Breast epithelium (tissue), 4 donors: ENCODE results near the gene QTRT2. TPM values are rescaled to one million over a fixed set of nuclear protein-coding genes. Genes with fewer than 3 reads are reported as not detected.

ENCODE experiments used
- DNase-seq, 2 donors: peaks; one replicate each; pipeline ENCODE4 v3.0.0-alpha.2; 2019; ENCODE audit warnings: low spot score in 2 of 2
- H3K27ac ChIP-seq, 2 donors: fragments of 200-600 bp; sonication (generic) in 1 of 2; one replicate each; pipeline ENCODE4 v1.5.1; 2016 to 2019; ENCODE audit warnings: mild to moderate bottlenecking in 1 of 2
- H3K27me3 ChIP-seq, 2 donors: fragments of 200-600 bp; sonication (generic) in 1 of 2; one replicate each; pipeline versions ENCODE4 v1.5.1 to v1.6.0; 2017 to 2019; ENCODE audit warnings: control low read depth in 1 of 2, mild to moderate bottlenecking in 1 of 2
- H3K36me3 ChIP-seq: fragments of 200-600 bp; one replicate; pipeline ENCODE4 v1.5.1; 2019
- H3K4me1 ChIP-seq, 2 donors: fragments of 200-600 bp; sonication (generic); one replicate each; pipeline ENCODE4 v1.5.1; 2016 to 2019; ENCODE audit warnings: control low read depth in 1 of 2
- H3K4me3 ChIP-seq, 3 donors: fragments of 200-600 bp; sonication (generic); 1 replicate in 2 of 3; 2 replicates in 1 of 3; pipeline ENCODE4 v1.5.1; 2016 to 2019; ENCODE audit warnings: mild to moderate bottlenecking in 3 of 3, moderate library complexity in 2 of 3
- H3K9me3 ChIP-seq, 2 donors: fragments of 200-600 bp; sonication (generic) in 1 of 2; one replicate each; pipeline ENCODE4 v1.5.1; 2016 to 2019; ENCODE audit warnings: control low read depth in 1 of 2
- POLR2A ChIP-seq: fragments of 450-650 bp; IDR thresholded peaks from one replicate; pipeline ENCODE4 v1.6.1; 2016; ENCODE audit warnings: antibody characterized with exemption, mild to moderate bottlenecking, moderate library complexity
- POLR2AphosphoS5 ChIP-seq, 3 donors: sonication (generic); formaldehyde crosslinking; IDR thresholded peaks; one replicate each; pipeline ENCODE4 v1.6.1; 2017; ENCODE audit warnings: antibody characterized with exemption in 3 of 3
- intact Hi-C: fragments of 100-400 bp; cut with DNase I; formaldehyde crosslinking; loops from one replicate; pipeline ENCODE4 v1.15.1; 2023; ENCODE audit warnings: low total_unique reads
- total RNA-seq, 3 donors: library from RNA; depleted of rRNA; stranded (reverse); fragments of >200 nt; gene quantifications; one replicate each; pipeline ENCODE4 v1.1.0, GENCODE V29; 2016
- TF ChIP-seq, protein P1 (sequence below), 3 donors: fragments of 450-650 bp; IDR thresholded peaks; one replicate each; pipeline ENCODE4 v1.5.1; 2016 to 2017; ENCODE audit warnings: antibody characterized with exemption in 3 of 3, mild to moderate bottlenecking in 3 of 3, moderate library complexity in 3 of 3

Gene QTRT2
- total RNA-seq, 3 donors from 2014 or later = 11.0 to 25.8 (median 15.1) TPM

DNA sequence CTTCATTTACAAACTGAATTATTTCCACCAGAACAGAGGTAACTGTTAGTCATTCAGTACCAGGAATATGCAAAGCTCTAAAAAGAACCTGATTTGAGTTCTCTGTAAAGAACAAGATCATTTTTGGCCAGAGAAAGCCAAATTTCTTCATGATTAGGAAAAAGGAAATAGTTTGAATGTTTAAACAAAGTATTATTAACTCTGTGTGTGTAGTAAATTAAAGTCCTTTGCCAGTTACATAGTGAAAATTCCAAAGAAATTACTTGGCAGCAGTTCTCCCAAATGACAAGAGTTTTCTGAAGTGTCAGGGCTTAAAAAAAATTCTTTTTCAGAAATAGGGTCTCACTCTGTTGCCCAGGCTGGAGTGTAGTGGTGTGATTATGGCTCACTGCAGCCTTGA is 24.5 kb downstream of the QTRT2 start:
- Histone ChIP-seq H3K36me3 (peaks cover 7% of the 10 kb centered on the region), H3K27ac (no peak overlapping the region), H3K4me1 (no peaks in the 10 kb centered on the region), H3K27me3 (no peaks in the 10 kb centered on the region), H3K9me3 (no peaks in the 10 kb centered on the region), H3K4me3 (no peak overlapping the region)
- DNase-seq = no peak
- intact Hi-C loops = loop anchor here (2.0 kb wide), 1 partner anchor 74 kb away; no protein-coding TSS in a partner anchor
- TF ChIP-seq POLR2A (no peak), POLR2AphosphoS5 (IDR thresholded peaks at IDR 0.05) (no peak)
- TF ChIP-seq, protein P1, sequence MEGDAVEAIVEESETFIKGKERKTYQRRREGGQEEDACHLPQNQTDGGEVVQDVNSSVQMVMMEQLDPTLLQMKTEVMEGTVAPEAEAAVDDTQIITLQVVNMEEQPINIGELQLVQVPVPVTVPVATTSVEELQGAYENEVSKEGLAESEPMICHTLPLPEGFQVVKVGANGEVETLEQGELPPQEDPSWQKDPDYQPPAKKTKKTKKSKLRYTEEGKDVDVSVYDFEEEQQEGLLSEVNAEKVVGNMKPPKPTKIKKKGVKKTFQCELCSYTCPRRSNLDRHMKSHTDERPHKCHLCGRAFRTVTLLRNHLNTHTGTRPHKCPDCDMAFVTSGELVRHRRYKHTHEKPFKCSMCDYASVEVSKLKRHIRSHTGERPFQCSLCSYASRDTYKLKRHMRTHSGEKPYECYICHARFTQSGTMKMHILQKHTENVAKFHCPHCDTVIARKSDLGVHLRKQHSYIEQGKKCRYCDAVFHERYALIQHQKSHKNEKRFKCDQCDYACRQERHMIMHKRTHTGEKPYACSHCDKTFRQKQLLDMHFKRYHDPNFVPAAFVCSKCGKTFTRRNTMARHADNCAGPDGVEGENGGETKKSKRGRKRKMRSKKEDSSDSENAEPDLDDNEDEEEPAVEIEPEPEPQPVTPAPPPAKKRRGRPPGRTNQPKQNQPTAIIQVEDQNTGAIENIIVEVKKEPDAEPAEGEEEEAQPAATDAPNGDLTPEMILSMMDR (IDR thresholded peaks at IDR 0.05) = no peak

DNA sequence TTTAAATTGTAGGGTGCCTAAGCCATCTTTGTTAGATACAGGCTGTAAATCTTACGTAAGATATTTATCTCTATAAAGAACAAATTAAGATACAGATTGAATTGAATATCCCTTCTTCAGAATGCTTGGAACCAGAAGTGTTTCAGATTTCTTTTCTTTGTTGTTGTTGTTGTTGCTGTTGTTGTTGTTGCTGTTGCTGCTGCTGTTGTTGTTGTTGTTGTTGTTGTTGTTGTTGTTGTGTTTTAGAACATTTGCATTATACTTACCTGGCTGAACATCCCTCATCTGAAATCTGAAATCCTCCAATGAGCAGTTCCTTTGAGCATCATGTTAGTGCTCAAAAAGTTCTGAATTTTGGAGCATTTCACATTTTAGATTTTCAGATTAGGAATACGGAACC is 26.6 kb downstream of the QTRT2 start:
- intact Hi-C loops = no loop called here
- no peak for DNase-seq
- Histone ChIP-seq H3K9me3 (no peaks in the 10 kb centered on the region), H3K27ac (no peak overlapping the region), H3K36me3 (no peaks in the 10 kb centered on the region), H3K4me1 (no peaks in the 10 kb centered on the region), H3K4me3 (no peak overlapping the region), H3K27me3 (no peaks in the 10 kb centered on the region)
- TF ChIP-seq, protein P1 (IDR thresholded peaks at IDR 0.05) = no peak
- TF ChIP-seq POLR2A (no peak), POLR2AphosphoS5 (IDR thresholded peaks at IDR 0.05) (no peak)

DNA sequence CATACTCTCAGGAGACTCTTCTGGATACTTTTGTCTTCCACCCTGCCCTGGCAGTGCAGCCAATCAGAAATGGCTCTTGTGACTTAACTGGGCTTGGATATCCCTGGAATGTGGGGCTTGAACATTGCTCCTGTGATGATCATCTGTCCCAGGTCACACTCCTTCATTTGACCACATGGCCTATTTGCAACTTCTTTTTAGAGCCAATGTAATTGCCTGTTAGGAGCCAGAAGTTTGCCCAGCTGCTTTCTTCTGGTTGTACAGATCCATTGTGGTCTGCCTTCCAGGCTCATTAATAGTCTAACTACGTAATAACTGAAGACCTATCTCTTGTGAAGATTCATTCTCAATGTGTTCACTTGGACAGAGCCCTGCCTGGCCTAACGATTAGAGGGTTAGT is 29.8 kb downstream of the QTRT2 start:
- H3K4me3 ChIP-seq = no peak overlapping the region
- H3K36me3 ChIP-seq = no peaks in the 10 kb centered on the region
- TF ChIP-seq, protein P1 (IDR thresholded peaks at IDR 0.05) = no peak
- TF ChIP-seq POLR2AphosphoS5 (IDR thresholded peaks at IDR 0.05) = no peak
- TF ChIP-seq POLR2A = no peak
- H3K4me1 ChIP-seq = no peaks in the 10 kb centered on the region
- no peak overlapping the region for H3K27ac ChIP-seq
- H3K9me3 ChIP-seq = no peaks in the 10 kb centered on the region
- H3K27me3 ChIP-seq = no peaks in the 10 kb centered on the region
- intact Hi-C loops = no loop called here
- DNase-seq = no peak

DNA sequence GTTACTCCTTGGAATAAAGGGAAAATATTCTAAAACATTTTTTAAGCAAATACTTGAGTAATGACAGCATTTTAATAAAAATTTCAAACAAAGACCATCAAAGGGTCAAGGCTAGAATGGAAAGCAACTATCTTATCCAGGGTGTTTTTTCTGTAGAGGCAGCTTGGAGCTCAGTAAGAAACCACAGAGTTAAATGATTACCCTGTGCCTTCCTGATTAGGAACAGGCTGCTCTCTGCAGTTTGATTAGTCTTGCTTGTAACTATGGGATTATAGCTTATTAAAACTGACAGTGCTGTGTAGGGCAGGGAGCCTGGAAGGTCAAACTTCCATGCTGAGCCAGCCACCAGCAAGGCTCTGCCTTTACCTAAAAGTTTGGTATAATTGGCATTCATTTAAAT is 33.1 kb downstream of the QTRT2 start:
- Histone ChIP-seq H3K4me1 (no peaks in the 10 kb centered on the region), H3K36me3 (no peaks in the 10 kb centered on the region), H3K27ac (no peak overlapping the region), H3K4me3 (no peak overlapping the region), H3K9me3 (no peaks in the 10 kb centered on the region), H3K27me3 (no peaks in the 10 kb centered on the region)
- intact Hi-C loops = no loop called here
- DNase-seq = no peak
- TF ChIP-seq, protein P1 (IDR thresholded peaks at IDR 0.05) = no peak
- no peak for TF ChIP-seq POLR2A

DNA sequence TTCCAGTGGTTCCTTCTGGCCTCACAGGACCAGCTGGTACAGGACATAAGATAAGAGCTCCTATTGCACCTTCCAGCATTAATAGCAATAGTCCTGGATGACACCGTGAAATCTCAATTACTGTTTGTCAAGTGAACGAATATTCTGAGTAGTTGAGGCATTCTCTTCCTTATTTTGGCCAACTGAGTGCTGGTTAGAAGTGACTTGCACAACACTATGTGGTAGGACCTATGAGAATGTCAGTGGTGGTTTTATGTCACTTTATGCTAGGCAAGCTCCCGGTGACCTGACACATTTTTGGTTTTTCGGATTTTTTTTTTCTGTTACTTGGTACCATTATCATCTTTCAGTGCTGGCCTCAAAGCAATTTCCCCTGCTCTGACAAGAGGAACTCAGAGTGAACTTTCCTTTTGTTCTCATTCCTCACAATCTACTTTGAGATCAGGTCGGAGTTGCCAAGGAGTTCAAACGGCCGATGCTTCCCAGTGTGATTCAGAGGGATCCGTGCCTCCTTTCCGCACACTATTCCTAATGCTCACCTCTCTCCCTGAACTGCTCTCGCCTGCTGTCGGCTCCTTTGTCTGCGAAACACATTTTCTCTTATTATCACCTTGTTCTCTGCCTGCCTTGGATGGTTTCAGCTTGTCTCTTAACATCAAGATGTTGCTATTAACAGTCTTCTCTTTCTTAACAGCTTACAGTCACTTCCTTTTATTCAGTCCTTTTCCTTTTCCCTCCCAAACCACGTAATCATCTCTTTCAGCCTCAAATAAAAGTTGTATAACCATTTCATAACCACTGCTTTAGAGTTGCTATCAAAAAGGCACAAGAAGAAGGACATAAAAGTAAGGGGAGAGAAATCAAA is 35.8 kb downstream of the QTRT2 start:
- no peak for DNase-seq
- Histone ChIP-seq H3K9me3 (no peaks in the 10 kb centered on the region), H3K27ac (no peak overlapping the region), H3K4me3 (peak overlapping the region in 1 of 3 donors; percentile 20), H3K4me1 (no peaks in the 10 kb centered on the region), H3K27me3 (no peaks in the 10 kb centered on the region), H3K36me3 (no peaks in the 10 kb centered on the region)
- intact Hi-C loops = no loop called here
- no peak for TF ChIP-seq POLR2AphosphoS5 (IDR thresholded peaks at IDR 0.05)
- no peak for TF ChIP-seq POLR2A
- TF ChIP-seq, protein P1 (IDR thresholded peaks at IDR 0.05) = no peak
